ENCODE measurements around the gene PAX7. TPM values are rescaled to one million over a fixed set of nuclear protein-coding genes. Genes with fewer than 3 reads are reported as not detected.

Gene PAX7
- total and polyA plus RNA-seq, 9 of the 15 experiments (the other 6 are each of a cell fraction or from before 2014, with no cell fraction given): not detected

DNA sequence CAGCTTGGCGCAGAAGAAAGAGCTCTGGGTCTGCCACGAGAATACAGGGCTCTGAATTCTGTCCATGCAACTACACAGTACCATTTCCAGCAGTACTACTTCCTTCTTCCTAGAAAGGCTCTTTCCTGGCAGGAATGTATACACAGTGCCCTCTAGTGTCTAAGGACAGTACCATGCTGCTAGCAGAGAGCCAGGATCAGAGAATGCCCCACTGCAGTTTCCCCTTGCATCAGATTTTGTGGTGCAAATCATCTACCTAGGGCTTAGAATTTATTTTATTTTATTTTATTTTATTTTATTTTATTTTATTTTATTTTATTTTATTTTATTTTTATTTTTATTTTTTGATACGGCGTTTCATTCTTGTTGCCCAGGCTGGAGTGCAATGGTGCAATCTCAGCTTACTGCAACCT is 50.8 kb downstream of the PAX7 start (continued):
- TF ChIP-seq FOXM1 (IDR thresholded peaks at IDR 0.05; ENCODE audit: low read depth) (peak; percentile 43; the same call in 1 of the 2 replicates), FOXM1 (CRISPR knock-in tag; IDR thresholded peaks at IDR 0.05; ENCODE audit: low read depth) (no peak), CXXC5 (CRISPR knock-in tag; IDR thresholded peaks at IDR 0.05) (peak; percentile 51; the same call in 1 of the 2 replicates), HNRNPUL1 (IDR thresholded peaks at IDR 0.05; ENCODE audit: low read length) (no peak), HNRNPLL (IDR thresholded peaks at IDR 0.05; ENCODE audit: low read depth, low read length, poor library complexity, severe bottlenecking) (no peak), MCM2 (IDR thresholded peaks at IDR 0.05; ENCODE audit: low read depth) (no peak), HSF4 (CRISPR knock-in tag; IDR thresholded peaks at IDR 0.05; ENCODE audit: borderline replicate concordance) (0 out of 2 replicates have a peak, but pooled peaks have one; percentile 25), ZSCAN29 (IDR thresholded peaks at IDR 0.05) (no peak), ZNF146 (CRISPR knock-in tag; IDR thresholded peaks at IDR 0.05; ENCODE audit: unreplicated experiment) (no peak), CREBBP (IDR thresholded peaks at IDR 0.05; ENCODE audit: low read depth, low read length) (no peak), JUND (IDR thresholded peaks at IDR 0.05; ENCODE audit: borderline replicate concordance, low read depth, low read length) (0 out of 2 replicates have a peak, but pooled peaks have one; percentile 26), JUND (tag; IDR thresholded peaks at IDR 0.05; ENCODE audit: borderline replicate concordance, low read depth, low read length) (no peak), GTF2E2 (tag; IDR thresholded peaks at IDR 0.05) (no peak), RHOXF2B (CRISPR knock-in tag; conservative IDR thresholded peaks at IDR 0.05) (no peak), MEF2D (tag; conservative IDR thresholded peaks at IDR 0.05; ENCODE audit: low read depth) (no peak), SMARCA5 (IDR thresholded peaks at IDR 0.05) (peak; percentile 95), MAFG (tag; conservative IDR thresholded peaks at IDR 0.05) (no peak), ARNT (IDR thresholded peaks at IDR 0.05) (0 out of 4 replicates have a peak, but pooled peaks have one; percentile 47 to 60), ZNF41 (CRISPR knock-in tag; conservative IDR thresholded peaks at IDR 0.05) (0 out of 2 replicates have a peak, but pooled peaks have one; percentile 40), KDM1A (IDR thresholded peaks at IDR 0.05) (peak in 1 of 2 experiments; percentile 44; a peak in 1 of 4 replicates), RFX1 (IDR thresholded peaks at IDR 0.05) (no peak), ZNF133 (CRISPR knock-in tag; IDR thresholded peaks at IDR 0.05) (no peak)
- TF ChIP-seq, protein P1, sequence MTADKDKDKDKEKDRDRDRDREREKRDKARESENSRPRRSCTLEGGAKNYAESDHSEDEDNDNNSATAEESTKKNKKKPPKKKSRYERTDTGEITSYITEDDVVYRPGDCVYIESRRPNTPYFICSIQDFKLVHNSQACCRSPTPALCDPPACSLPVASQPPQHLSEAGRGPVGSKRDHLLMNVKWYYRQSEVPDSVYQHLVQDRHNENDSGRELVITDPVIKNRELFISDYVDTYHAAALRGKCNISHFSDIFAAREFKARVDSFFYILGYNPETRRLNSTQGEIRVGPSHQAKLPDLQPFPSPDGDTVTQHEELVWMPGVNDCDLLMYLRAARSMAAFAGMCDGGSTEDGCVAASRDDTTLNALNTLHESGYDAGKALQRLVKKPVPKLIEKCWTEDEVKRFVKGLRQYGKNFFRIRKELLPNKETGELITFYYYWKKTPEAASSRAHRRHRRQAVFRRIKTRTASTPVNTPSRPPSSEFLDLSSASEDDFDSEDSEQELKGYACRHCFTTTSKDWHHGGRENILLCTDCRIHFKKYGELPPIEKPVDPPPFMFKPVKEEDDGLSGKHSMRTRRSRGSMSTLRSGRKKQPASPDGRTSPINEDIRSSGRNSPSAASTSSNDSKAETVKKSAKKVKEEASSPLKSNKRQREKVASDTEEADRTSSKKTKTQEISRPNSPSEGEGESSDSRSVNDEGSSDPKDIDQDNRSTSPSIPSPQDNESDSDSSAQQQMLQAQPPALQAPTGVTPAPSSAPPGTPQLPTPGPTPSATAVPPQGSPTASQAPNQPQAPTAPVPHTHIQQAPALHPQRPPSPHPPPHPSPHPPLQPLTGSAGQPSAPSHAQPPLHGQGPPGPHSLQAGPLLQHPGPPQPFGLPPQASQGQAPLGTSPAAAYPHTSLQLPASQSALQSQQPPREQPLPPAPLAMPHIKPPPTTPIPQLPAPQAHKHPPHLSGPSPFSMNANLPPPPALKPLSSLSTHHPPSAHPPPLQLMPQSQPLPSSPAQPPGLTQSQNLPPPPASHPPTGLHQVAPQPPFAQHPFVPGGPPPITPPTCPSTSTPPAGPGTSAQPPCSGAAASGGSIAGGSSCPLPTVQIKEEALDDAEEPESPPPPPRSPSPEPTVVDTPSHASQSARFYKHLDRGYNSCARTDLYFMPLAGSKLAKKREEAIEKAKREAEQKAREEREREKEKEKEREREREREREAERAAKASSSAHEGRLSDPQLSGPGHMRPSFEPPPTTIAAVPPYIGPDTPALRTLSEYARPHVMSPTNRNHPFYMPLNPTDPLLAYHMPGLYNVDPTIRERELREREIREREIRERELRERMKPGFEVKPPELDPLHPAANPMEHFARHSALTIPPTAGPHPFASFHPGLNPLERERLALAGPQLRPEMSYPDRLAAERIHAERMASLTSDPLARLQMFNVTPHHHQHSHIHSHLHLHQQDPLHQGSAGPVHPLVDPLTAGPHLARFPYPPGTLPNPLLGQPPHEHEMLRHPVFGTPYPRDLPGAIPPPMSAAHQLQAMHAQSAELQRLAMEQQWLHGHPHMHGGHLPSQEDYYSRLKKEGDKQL (CRISPR knock-in tag; IDR thresholded peaks at IDR 0.05; ENCODE audit: borderline replicate concordance): no peak
- TF ChIP-seq, protein P2, sequence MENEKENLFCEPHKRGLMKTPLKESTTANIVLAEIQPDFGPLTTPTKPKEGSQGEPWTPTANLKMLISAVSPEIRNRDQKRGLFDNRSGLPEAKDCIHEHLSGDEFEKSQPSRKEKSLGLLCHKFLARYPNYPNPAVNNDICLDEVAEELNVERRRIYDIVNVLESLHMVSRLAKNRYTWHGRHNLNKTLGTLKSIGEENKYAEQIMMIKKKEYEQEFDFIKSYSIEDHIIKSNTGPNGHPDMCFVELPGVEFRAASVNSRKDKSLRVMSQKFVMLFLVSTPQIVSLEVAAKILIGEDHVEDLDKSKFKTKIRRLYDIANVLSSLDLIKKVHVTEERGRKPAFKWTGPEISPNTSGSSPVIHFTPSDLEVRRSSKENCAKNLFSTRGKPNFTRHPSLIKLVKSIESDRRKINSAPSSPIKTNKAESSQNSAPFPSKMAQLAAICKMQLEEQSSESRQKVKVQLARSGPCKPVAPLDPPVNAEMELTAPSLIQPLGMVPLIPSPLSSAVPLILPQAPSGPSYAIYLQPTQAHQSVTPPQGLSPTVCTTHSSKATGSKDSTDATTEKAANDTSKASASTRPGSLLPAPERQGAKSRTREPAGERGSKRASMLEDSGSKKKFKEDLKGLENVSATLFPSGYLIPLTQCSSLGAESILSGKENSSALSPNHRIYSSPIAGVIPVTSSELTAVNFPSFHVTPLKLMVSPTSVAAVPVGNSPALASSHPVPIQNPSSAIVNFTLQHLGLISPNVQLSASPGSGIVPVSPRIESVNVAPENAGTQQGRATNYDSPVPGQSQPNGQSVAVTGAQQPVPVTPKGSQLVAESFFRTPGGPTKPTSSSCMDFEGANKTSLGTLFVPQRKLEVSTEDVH (IDR thresholded peaks at IDR 0.05; ENCODE audit: low read depth, partially characterized antibody): no peak
